GM12878 (cell line): Measurements from ENCODE around the gene IRAK2.

Experiments used
- CBX5 ChIP-seq: sonication (generic); IDR thresholded peaks from 2 replicates; pipeline ENCODE4 v1.6.1; 2016; ENCODE audit warnings: low read depth, moderate library complexity, mild to moderate bottlenecking, inconsistent platforms
- EP300 ChIP-seq, 2 experiments: fragments of 150-350 bp in 1 of 2; IDR thresholded peaks; 2 replicates each; pipeline ENCODE4 v1.6.1; 2011 to 2012; ENCODE audit warnings: low read depth in 2 of 2, low read length in 2 of 2, borderline replicate concordance in 1 of 2, improper control_type of control experiment in 1 of 2, inconsistent platforms in 1 of 2; ENCODE audit not compliant: control insufficient read depth in 1 of 2
- NBN ChIP-seq: fragments of 450-650 bp; IDR thresholded peaks from 2 replicates; pipeline ENCODE4 v1.6.1; 2016
- PAX8 ChIP-seq: fragments of 450-650 bp; IDR thresholded peaks from 2 replicates; pipeline ENCODE4 v1.6.1; 2017; ENCODE audit warnings: mild to moderate bottlenecking, moderate library complexity

DNA sequence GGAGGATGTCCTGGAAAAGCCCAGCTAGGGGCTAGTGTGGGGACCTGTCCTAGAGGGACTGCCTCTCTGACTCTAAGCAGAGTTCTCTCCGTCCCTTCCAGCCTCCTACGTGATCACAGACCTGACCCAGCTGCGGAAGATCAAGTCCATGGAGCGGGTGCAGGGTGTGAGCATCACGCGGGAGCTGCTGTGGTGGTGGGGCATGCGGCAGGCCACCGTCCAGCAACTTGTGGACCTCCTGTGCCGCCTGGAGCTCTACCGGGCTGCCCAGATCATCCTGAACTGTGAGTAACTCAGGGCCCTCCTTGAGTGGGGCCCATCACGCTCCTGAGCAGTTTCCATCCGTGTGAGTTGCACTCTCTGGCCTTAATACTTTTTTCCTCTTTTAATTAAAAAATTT, 13.0 kb downstream of the IRAK2 start:
- no peak for TF ChIP-seq EP300 (IDR thresholded peaks at IDR 0.05; ENCODE audit: borderline replicate concordance in 1 of 2, control insufficient read depth in 1 of 2, low read depth in 2 of 2, low read length in 2 of 2)
- no peak for TF ChIP-seq CBX5
- TF ChIP-seq NBN = no peak
- no peak for TF ChIP-seq PAX8
